GM12878 (cell line): ENCODE measurements around the gene NLRC3.

Experiments
- ATF3 ChIP-seq: IDR thresholded peaks from 2 replicates; pipeline ENCODE4 v1.6.1; 2011; ENCODE audit warnings: low read depth, mild to moderate bottlenecking, low read length, moderate library complexity, borderline replicate concordance; ENCODE audit errors: extremely low read depth
- CTCF ChIP-seq, 3 experiments: IDR thresholded peaks in 2 of 3; conservative IDR thresholded peaks in 1 of 3; 2 replicates each; pipeline ENCODE4 v1.5.1; 2011; ENCODE audit warnings: low read depth in 3 of 3, low read length in 3 of 3, mild to moderate bottlenecking in 3 of 3, control low read depth in 2 of 3, moderate library complexity in 2 of 3, inconsistent platforms in 1 of 3, mixed read lengths in 1 of 3; ENCODE audit not compliant: control insufficient read depth in 2 of 3, insufficient read depth in 1 of 3; ENCODE audit errors: extremely low read depth in 1 of 3
- RBBP5 ChIP-seq: fragments of 200-600 bp; sonication (generic); conservative IDR thresholded peaks from 2 replicates; pipeline ENCODE4 v1.6.1; 2016
- ZBTB33 ChIP-seq: fragments of 450-650 bp; IDR thresholded peaks from 2 replicates; pipeline ENCODE4 v1.6.1; 2017; ENCODE audit warnings: mild to moderate bottlenecking

GRCh38 chr16:3494386-3494973 is 82.7 kb downstream of the NLRC3 start:
- TF ChIP-seq ZBTB33 (no peak), CTCF (IDR thresholded peaks at IDR 0.05 in 2 of 3, conservative IDR thresholded peaks at IDR 0.05 in 1 of 3; ENCODE audit: control insufficient read depth in 2 of 3, extremely low read depth in 1 of 3, insufficient read depth in 1 of 3, low read depth in 3 of 3, low read length in 3 of 3) (no peak), ATF3 (no peak), RBBP5 (no peak)
